ENCODE data around the gene WNK3.
"Not testable (repeated sequence)": the region's sequence is repeated elsewhere in the genome, so short reads cannot be mapped to it uniquely, and the experiment has no call there.

Gene WNK3

DNA sequence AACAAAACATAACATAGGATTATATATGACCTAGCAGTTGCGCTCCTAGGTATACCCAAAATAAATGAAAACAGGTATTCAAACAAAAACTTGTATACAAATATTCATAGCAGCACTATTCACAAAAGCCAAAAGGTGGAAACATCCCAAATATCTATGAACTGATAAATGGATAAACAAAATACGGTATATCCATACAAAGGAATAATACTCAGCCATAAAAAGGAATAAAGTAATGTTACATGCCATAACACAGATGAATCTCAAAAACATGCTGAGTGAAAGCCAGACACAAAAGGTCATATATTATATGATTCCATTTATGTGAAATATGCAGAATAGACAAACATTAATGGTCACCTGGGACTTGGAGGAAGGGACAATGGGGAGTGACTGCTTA, 5.2 kb downstream of the WNK3 start:
- TF ChIP-seq CTCF (IDR thresholded peaks at IDR 0.05; ENCODE audit: insufficient read depth, low read depth, low read length, missing control alignments), result no peak
- no peak for DNase-seq (ENCODE audit: low read depth)
- no peak overlapping the region for H3K4me3 ChIP-seq (ENCODE audit: low read length)

GRCh38 chrX:54337383-54337782, 20.5 kb downstream of the WNK3 start:
- not testable (repeated sequence) for DNase-seq (ENCODE audit: low read depth); H3K4me3 ChIP-seq (ENCODE audit: low read length)

DNA sequence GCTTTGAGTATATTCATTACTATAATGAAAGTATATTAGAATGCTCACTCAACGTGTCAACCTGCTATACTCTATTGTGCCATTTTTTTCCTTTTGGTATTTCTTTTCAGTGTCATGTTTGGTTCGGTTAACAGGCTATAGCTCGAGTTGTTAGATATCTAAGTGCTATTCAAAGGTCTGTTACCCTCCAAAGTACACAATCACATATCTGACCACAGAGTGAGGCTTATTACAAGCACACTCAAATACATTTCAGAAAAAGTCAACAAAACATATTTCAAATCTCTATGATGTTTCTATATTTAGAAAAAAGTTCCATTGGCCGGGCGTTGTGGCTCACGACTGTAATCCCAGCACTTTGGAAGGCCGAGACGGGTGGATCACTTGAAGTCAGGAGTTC, 32.8 kb downstream of the WNK3 start:
- TF ChIP-seq CTCF (IDR thresholded peaks at IDR 0.05; ENCODE audit: insufficient read depth, low read depth, low read length, missing control alignments), result no peak
- DNase-seq (ENCODE audit: low read depth), result no peak
- no peak overlapping the region for H3K4me3 ChIP-seq (ENCODE audit: low read length)

DNA sequence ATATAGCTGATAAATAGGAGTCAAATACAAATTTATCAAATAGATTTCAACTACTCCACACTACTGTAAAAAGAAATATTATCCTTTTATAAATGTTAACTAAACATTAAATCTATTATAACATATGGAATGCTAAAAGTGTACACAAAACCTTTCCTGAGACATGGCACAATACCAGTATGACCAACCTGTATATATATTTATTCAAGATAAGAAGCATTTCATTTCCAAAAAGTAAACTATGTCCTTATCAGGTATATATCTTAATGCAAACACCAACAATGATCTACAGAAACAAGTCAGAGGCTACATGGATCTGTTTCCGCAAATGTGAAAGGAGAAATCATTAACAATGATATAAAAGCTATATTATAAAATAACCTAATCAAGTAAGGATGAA, 37.8 kb downstream of the WNK3 start:
- TF ChIP-seq CTCF (IDR thresholded peaks at IDR 0.05; ENCODE audit: insufficient read depth, low read depth, low read length, missing control alignments), result no peak
- H3K4me3 ChIP-seq (ENCODE audit: low read length), result no peak overlapping the region
- no peak for DNase-seq (ENCODE audit: low read depth)

DNA sequence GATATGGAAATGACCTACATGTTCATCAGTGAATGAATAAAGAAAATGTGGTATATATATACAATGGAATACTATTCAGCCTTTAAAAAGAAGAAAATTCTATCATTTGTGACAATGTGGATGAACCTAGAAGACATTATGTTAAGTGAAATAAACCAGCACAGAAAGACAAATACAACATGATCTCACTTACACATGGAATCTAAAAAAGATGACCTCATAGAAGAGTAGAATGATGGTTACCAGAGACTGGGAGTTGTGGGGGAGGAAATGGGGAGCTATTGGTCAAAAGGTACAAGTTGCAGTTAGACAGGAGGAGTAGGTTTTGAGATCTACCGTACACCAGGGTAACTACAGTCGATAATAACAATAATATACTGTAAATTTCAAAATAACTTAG, 51.5 kb downstream of the WNK3 start:
- DNase-seq (ENCODE audit: low read depth), result no peak
- no peak for TF ChIP-seq CTCF (IDR thresholded peaks at IDR 0.05; ENCODE audit: insufficient read depth, low read depth, low read length, missing control alignments)
- H3K4me3 ChIP-seq (ENCODE audit: low read length), result no peak overlapping the region

- H3K4me3 ChIP-seq (ENCODE audit: low read length), result no peak overlapping the region
- TF ChIP-seq CTCF (IDR thresholded peaks at IDR 0.05; ENCODE audit: insufficient read depth, low read depth, low read length, missing control alignments), result no peak
- DNase-seq (ENCODE audit: low read depth), result no peak
Observed at GRCh38 chrX:54301516-54301915, 56.3 kb downstream of the WNK3 start.

- no peak for DNase-seq (ENCODE audit: low read depth)
- TF ChIP-seq CTCF (IDR thresholded peaks at IDR 0.05; ENCODE audit: insufficient read depth, low read depth, low read length, missing control alignments), result no peak
Observed at GRCh38 chrX:54294306-54294705, 63.5 kb downstream of the WNK3 start.

GRCh38 chrX:54292755-54293154, 65.1 kb downstream of the WNK3 start:
- no peak for TF ChIP-seq CTCF (IDR thresholded peaks at IDR 0.05; ENCODE audit: insufficient read depth, low read depth, low read length, missing control alignments)
- no peak for DNase-seq (ENCODE audit: low read depth)
- no peak overlapping the region for H3K4me3 ChIP-seq (ENCODE audit: low read length)

More at GRCh38 chrX:54294306-54294705, 63.5 kb downstream of the WNK3 start:
- H3K4me3 ChIP-seq (ENCODE audit: low read length), result no peak overlapping the region

Measured in epithelial cell of esophagus (primary cell).